CD14-positive monocyte (primary cell): ENCODE results near the gene BMPER. TPM values are rescaled to one million over a fixed set of nuclear protein-coding genes. Genes with fewer than 3 reads are reported as not detected.
"Not testable (repeated sequence)": the region's sequence is repeated elsewhere in the genome, so short reads cannot be mapped to it uniquely, and the experiment has no call there.

Experiments
- DNase-seq, 3 donors: peaks; one replicate each; pipeline ENCODE4 v3.0.0-alpha.2; 2011 to 2022
- H2AFZ ChIP-seq: 2 replicates; pipeline ENCODE4 v1.6.0; 2012; ENCODE audit warnings: mild to moderate bottlenecking, low read depth, low read length, inconsistent platforms; ENCODE audit not compliant: insufficient read depth, poor library complexity, severe bottlenecking
- H3K27ac ChIP-seq, 2 donors: 1 replicate in 1 of 2; 2 replicates in 1 of 2; pipeline ENCODE4 v1.5.1; 2012 to 2013; ENCODE audit warnings: low read length in 2 of 2, control low read depth in 1 of 2, inconsistent platforms in 1 of 2, low read depth in 1 of 2, mild to moderate bottlenecking in 1 of 2
- H3K27me3 ChIP-seq, 2 donors: one replicate each; pipeline versions ENCODE4 v1.6.0 to v1.6.1; 2011 to 2013; ENCODE audit warnings: low read length in 2 of 2; ENCODE audit not compliant: control insufficient read depth in 2 of 2, insufficient read depth in 2 of 2
- H3K36me3 ChIP-seq, 2 donors: replicated peaks in 1 of 2; 1 replicate in 1 of 2; 2 replicates in 1 of 2; pipeline versions ENCODE4 v1.5.1 to v1.6.1; 2012 to 2013; ENCODE audit warnings: low read length in 2 of 2, control low read depth in 1 of 2, inconsistent platforms in 1 of 2, mild to moderate bottlenecking in 1 of 2; ENCODE audit not compliant: insufficient read depth in 2 of 2, control insufficient read depth in 1 of 2
- H3K4me1 ChIP-seq, 2 donors: 1 replicate in 1 of 2; 2 replicates in 1 of 2; pipeline versions ENCODE4 v1.5.1 to v1.6.1; 2012 to 2013; ENCODE audit warnings: low read length in 2 of 2, control low read depth in 1 of 2, inconsistent platforms in 1 of 2, mild to moderate bottlenecking in 1 of 2, moderate library complexity in 1 of 2; ENCODE audit not compliant: insufficient read depth in 2 of 2, control insufficient read depth in 1 of 2
- H3K4me2 ChIP-seq: replicated peaks from 2 replicates; pipeline ENCODE3; 2012; ENCODE audit warnings: low read length, moderate library complexity, mild to moderate bottlenecking; ENCODE audit not compliant: poor library complexity, severe bottlenecking; ENCODE audit errors: extremely low read depth
- H3K4me3 ChIP-seq, 3 experiments: fragments of 200-600 bp in 1 of 3; sonication (generic) in 1 of 3; replicated peaks in 1 of 3; 1 replicate in 2 of 3; 2 replicates in 1 of 3; pipeline ENCODE4 v1.5.1; 2011 to 2013; ENCODE audit warnings: low read length in 3 of 3, mild to moderate bottlenecking in 3 of 3, control low read depth in 2 of 3, low read depth in 2 of 3, inconsistent platforms in 1 of 3, moderate library complexity in 1 of 3
- H3K79me2 ChIP-seq: 2 replicates; pipeline ENCODE4 v1.6.0; 2012; ENCODE audit warnings: mild to moderate bottlenecking, control low read depth, inconsistent platforms, low read length, moderate library complexity; ENCODE audit not compliant: insufficient read depth
- H3K9ac ChIP-seq: 2 replicates; pipeline ENCODE4 v1.6.0; 2017; ENCODE audit warnings: low read length, mild to moderate bottlenecking; ENCODE audit not compliant: insufficient read depth, poor library complexity, severe bottlenecking
- H3K9me3 ChIP-seq, 2 donors: replicated peaks in 1 of 2; 1 replicate in 1 of 2; 2 replicates in 1 of 2; pipeline versions ENCODE4 v1.5.1 to v1.6.1; 2012 to 2013; ENCODE audit warnings: low read length in 2 of 2, control low read depth in 1 of 2; ENCODE audit not compliant: control insufficient read depth in 1 of 2, insufficient read depth in 1 of 2
- H4K20me1 ChIP-seq: 2 replicates; pipeline ENCODE4 v1.6.0; 2012; ENCODE audit warnings: mild to moderate bottlenecking, low read length, control low read depth, moderate library complexity; ENCODE audit not compliant: insufficient read depth
- H3K27ac Mint-ChIP-seq, 7 donors: one replicate each; pipeline ENCODE4 v1.8.0; 2020; ENCODE audit warnings: mild to moderate bottlenecking in 7 of 7, mixed read lengths in 7 of 7, moderate library complexity in 6 of 7, inconsistent platforms in 2 of 7
- H3K27me3 Mint-ChIP-seq, 3 donors: one replicate each; pipeline ENCODE4 v1.8.0; 2021 to 2022; ENCODE audit warnings: low read depth in 3 of 3, mild to moderate bottlenecking in 3 of 3, mixed read lengths in 3 of 3, moderate library complexity in 3 of 3, inconsistent platforms in 1 of 3
- H3K36me3 Mint-ChIP-seq, 2 donors: one replicate each; pipeline ENCODE4 v1.8.0; 2020; ENCODE audit warnings: mixed read lengths in 2 of 2, inconsistent platforms in 1 of 2, mild to moderate bottlenecking in 1 of 2
- H3K4me1 Mint-ChIP-seq: one replicate; pipeline ENCODE4 v1.8.0; 2020; ENCODE audit warnings: mild to moderate bottlenecking, mixed read lengths
- H3K4me3 Mint-ChIP-seq, 2 donors: one replicate each; pipeline ENCODE4 v1.8.0; 2020; ENCODE audit warnings: mild to moderate bottlenecking in 2 of 2, mixed read lengths in 2 of 2, moderate library complexity in 1 of 2
- H3K9me3 Mint-ChIP-seq, 7 donors: one replicate each; pipeline ENCODE4 v1.8.0; 2020 to 2022; ENCODE audit warnings: mixed read lengths in 7 of 7, mild to moderate bottlenecking in 6 of 7, moderate library complexity in 6 of 7, inconsistent platforms in 2 of 7
- CTCF ChIP-seq: fragments of 200-600 bp; IDR thresholded peaks from one replicate; pipeline ENCODE4 v1.8.0; 2022; ENCODE audit warnings: antibody characterized with exemption, mild to moderate bottlenecking
- WGBS: methylation state at CpG from one replicate; pipeline ENCODE4 v1.1.5; 2013; ENCODE audit warnings: missing lambda C conversion rate; ENCODE audit not compliant: insufficient coverage; 5-methylcytosine and 5-hydroxymethylcytosine counted together
- intact Hi-C, 2 donors: fragments of 100-400 bp; cut with micrococcal nuclease; formaldehyde crosslinking; loops; one replicate each; pipeline versions ENCODE4 v1.15.0 to v1.15.1; 2023
- polyA plus RNA-seq, 3 donors: library from polyadenylated mRNA; depleted of rRNA in 1 of 3; unstranded in 2 of 3; stranded (reverse) in 1 of 3; fragments of 300-500 nt in 2 of 3; fragments of >200 nt in 1 of 3; fragmentation: Illumina TruSeq in 2 of 3; gene quantifications; 1 replicate in 2 of 3; 2 replicates in 1 of 3; pipeline ENCODE4 v1.2.3, GENCODE V29; 2012 to 2021

BMPER gene
- polyA plus RNA-seq, 3 donors = not detected

- no peak for TF ChIP-seq CTCF
- H3K27me3 Mint-ChIP-seq = peaks cover 0 to 1% (median 0%) of the 10 kb centered on the region in 3 donors
- Histone ChIP-seq H3K4me1 (no peaks in the 10 kb centered on the region), H3K79me2 (no peaks in the 10 kb centered on the region), H3K27ac (no peak overlapping the region), H4K20me1 (no peaks in the 10 kb centered on the region), H3K36me3 (no peaks in the 10 kb centered on the region), H3K27me3 (no peaks in the 10 kb centered on the region), H3K9me3 (no peaks in the 10 kb centered on the region), H2AFZ (no peak overlapping the region), H3K9ac (no peak overlapping the region), H3K4me2 (no peak overlapping the region), H3K4me3 (no peak overlapping the region)
- H3K27ac Mint-ChIP-seq = no peak overlapping the region
- DNase-seq = no peak
- H3K36me3 Mint-ChIP-seq = no peaks in the 10 kb centered on the region
- H3K4me3 Mint-ChIP-seq = no peak overlapping the region
- H3K9me3 Mint-ChIP-seq = peaks cover 0 to 9% (median 1%) of the 10 kb centered on the region in 7 donors
- 92% methylated on average over 4 of the region's 8 CpGs for WGBS
- intact Hi-C loops = no loop called here
- H3K4me1 Mint-ChIP-seq = no peaks in the 10 kb centered on the region
Measured at GRCh38 chr7:34168013-34168412, 262.7 kb downstream of the BMPER start.

DNA sequence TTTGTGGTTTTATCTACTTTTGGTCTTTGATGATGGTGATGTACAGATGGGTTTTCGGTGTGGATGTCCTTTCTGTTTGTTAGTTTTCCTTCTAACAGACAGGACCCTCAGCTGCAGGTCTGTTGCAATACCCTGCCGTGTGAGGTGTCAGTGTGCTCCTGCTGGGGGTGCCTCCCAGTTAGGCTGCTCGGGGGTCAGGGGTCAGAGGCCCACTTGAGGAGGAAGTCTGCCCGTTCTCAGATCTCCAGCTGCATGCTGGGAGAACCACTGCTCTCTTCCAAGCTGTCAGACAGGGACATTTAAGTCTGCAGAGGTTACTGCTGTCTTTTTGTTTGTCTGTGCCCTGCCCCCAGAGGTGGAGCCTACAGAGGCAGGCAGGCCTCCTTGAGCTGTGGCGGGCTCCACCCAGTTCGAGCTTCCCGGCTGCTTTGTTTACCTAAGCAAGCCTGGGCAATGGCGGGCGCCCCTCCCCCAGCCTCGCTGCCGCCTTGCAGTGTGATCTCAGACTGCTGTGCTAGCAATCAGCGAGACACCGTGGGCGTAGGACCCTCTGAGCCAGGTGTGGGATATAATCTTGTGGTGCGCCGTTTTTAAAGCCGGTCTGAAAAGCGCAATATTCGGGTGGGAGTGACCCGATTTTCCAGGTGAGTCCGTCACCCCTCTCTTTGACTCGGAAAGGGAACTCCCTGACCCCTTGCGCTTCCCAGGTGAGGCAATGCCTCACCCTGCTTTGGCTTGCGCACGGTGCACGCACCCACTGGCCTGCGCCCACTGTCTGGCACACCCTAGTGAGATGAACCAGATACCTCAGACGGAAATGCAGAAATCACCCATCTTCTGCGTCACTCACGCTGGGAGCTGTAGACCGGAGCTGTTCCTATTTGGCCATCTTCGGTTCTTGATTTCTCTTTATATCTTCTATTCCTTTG is 269.6 kb downstream of the BMPER start:
- peaks cover 9 to 13% of the 10 kb centered on the region in 2 donors for H3K9me3 ChIP-seq
- H2AFZ ChIP-seq, DNase-seq, H3K79me2 ChIP-seq, intact Hi-C loops, H3K9ac ChIP-seq, H3K4me2 ChIP-seq, H3K4me3 ChIP-seq, H3K4me1 Mint-ChIP-seq, H3K36me3 ChIP-seq, H3K27me3 ChIP-seq, H4K20me1 ChIP-seq, H3K36me3 Mint-ChIP-seq, H3K27ac ChIP-seq, H3K27me3 Mint-ChIP-seq, H3K4me3 Mint-ChIP-seq, H3K4me1 ChIP-seq, H3K27ac Mint-ChIP-seq: not testable (repeated sequence)
- H3K9me3 Mint-ChIP-seq = peaks cover under 1 to 19% (median 11%) of the 10 kb centered on the region in 7 donors
- WGBS = 94% methylated on average over 15 of the region's 32 CpGs
